OCI-LY7 (cell line): ENCODE results near the gene RAC2. TPM values are rescaled to one million over a fixed set of nuclear protein-coding genes. Genes with fewer than 3 reads are reported as not detected.

Experiments
- Bru-seq: library from RNA; stranded (reverse); fragments of 400-500 nt; gene quantifications from one replicate; lab custom pipeline; 2021; lab: Mats Ljungman, UMichigan
- BruChase-seq, 2 experiments: library from RNA; stranded (reverse); fragments of 400-500 nt; gene quantifications; one replicate each; lab custom pipeline; 2021; lab: Mats Ljungman, UMichigan
- BruUV-seq: library from RNA; stranded (reverse); fragments of 400-500 nt; replicated peaks from 2 replicates; lab custom pipeline; 2021; lab: Mats Ljungman, UMichigan
- CTCF ChIA-PET: fragments of 300-600 bp; sonication (Branson Sonifier 250); formaldehyde crosslinking; loops from one replicate; lab custom pipeline; 2022; ENCODE audit warnings: antibody characterized with exemption; ENCODE audit not compliant: unreplicated experiment; lab: Charles Lee
- POLR2A ChIA-PET: fragments of 300-600 bp; sonication (Branson Sonifier 250); formaldehyde crosslinking; loops from one replicate; lab custom pipeline; 2022; ENCODE audit warnings: antibody characterized with exemption; lab: Charles Lee
- DNase-seq: peaks from one replicate; pipeline ENCODE4 v3.0.0-alpha.2; 2015; ENCODE audit warnings: low spot score
- H2AFZ ChIP-seq: fragments of 200-600 bp; sonication (generic), shearing (Covaris generic); 2 replicates; pipeline ENCODE4 v1.6.1; 2014; ENCODE audit warnings: mild to moderate bottlenecking, antibody characterized with exemption, low read length, moderate library complexity
- H3K27ac ChIP-seq: fragments of 200-600 bp; sonication (generic); 2 replicates; pipeline ENCODE4 v1.5.1; 2014; ENCODE audit warnings: mixed run types, low read depth, mild to moderate bottlenecking, moderate library complexity, low read length, inconsistent platforms; ENCODE audit not compliant: poor library complexity, severe bottlenecking
- H3K36me3 ChIP-seq: fragments of 200-600 bp; sonication (generic); 2 replicates; pipeline ENCODE4 v1.6.1; 2014; ENCODE audit warnings: mild to moderate bottlenecking, antibody characterized with exemption, low read length, moderate library complexity, mixed read lengths; ENCODE audit not compliant: insufficient read depth
- H3K4me1 ChIP-seq: fragments of 200-600 bp; sonication (generic); 2 replicates; pipeline ENCODE4 v1.5.1; 2014; ENCODE audit warnings: mild to moderate bottlenecking, low read length; ENCODE audit not compliant: insufficient read depth, poor library complexity, severe bottlenecking
- H3K4me2 ChIP-seq: fragments of 200-600 bp; sonication (generic); 2 replicates; pipeline ENCODE4 v1.6.1; 2014; ENCODE audit warnings: mild to moderate bottlenecking, low read length
- H3K4me3 ChIP-seq: fragments of 200-600 bp; sonication (generic); 2 replicates; pipeline ENCODE4 v1.5.1; 2014; ENCODE audit warnings: mild to moderate bottlenecking, low read depth, low read length; ENCODE audit not compliant: poor library complexity, severe bottlenecking
- H3K79me2 ChIP-seq: fragments of 200-600 bp; sonication (generic); 2 replicates; pipeline ENCODE4 v1.6.1; 2016; ENCODE audit warnings: low read depth, mild to moderate bottlenecking, low read length, moderate library complexity, mixed read lengths; ENCODE audit not compliant: insufficient read depth
- H3K9me2 ChIP-seq: fragments of 200-600 bp; sonication (generic); 2 replicates; pipeline ENCODE4 v1.6.1; 2016; ENCODE audit warnings: mild to moderate bottlenecking, low read length, mixed read lengths; ENCODE audit not compliant: insufficient read depth
- H3K9me3 ChIP-seq: fragments of 200-600 bp; sonication (generic); 2 replicates; pipeline ENCODE4 v1.6.1; 2014; ENCODE audit warnings: mild to moderate bottlenecking, mixed run types, low read length, mixed read lengths
- H4K20me1 ChIP-seq: fragments of 200-600 bp; sonication (generic); 2 replicates; pipeline ENCODE4 v1.6.1; 2014; ENCODE audit warnings: mild to moderate bottlenecking, antibody characterized with exemption, low read length, moderate library complexity, mixed read lengths; ENCODE audit not compliant: insufficient read depth
- EZH2phosphoT487 ChIP-seq: fragments of 200-600 bp; sonication (generic); IDR thresholded peaks from 2 replicates; pipeline ENCODE4 v1.6.1; 2018; ENCODE audit warnings: low read depth, borderline replicate concordance, mild to moderate bottlenecking, mixed run types, antibody characterized with exemption, low read length, moderate library complexity, mixed read lengths
- intact Hi-C: fragments of 100-400 bp; cut with micrococcal nuclease; formaldehyde crosslinking; loops from one replicate; pipeline ENCODE4 v1.10.0; 2022; ENCODE audit not compliant: unreplicated experiment
- long read RNA-seq: library from polyadenylated mRNA; stranded (forward); transcript quantifications from one replicate; pipeline ENCODE4 v2.0.0, GENCODE V29; 2022
- total RNA-seq, 2 experiments: library from RNA; depleted of rRNA in 1 of 2; stranded (reverse); fragments of >200 nt in 1 of 2; shearing (Covaris generic) in 1 of 2; gene quantifications; 2 replicates each; pipeline ENCODE4 v1.2.3, GENCODE V29; 2014 to 2022
- TF ChIP-seq, protein P1 (sequence below): fragments of 200-600 bp; sonication (generic); conservative IDR thresholded peaks from 2 replicates; pipeline ENCODE4 v1.5.1; 2014; ENCODE audit warnings: mild to moderate bottlenecking, antibody characterized with exemption, low read length, moderate library complexity, mixed read lengths

Gene RAC2
- total RNA-seq (2014; rRNA removed; shearing (Covaris generic)) (91.5 and 142 TPM in 2 replicates), total RNA-seq (2022) (321 and 331 TPM in 2 replicates), Bru-seq, nascent RNA (percentile 74 among the genes with signal in this experiment), BruChase-seq, experiment 1, labeled RNA remaining after a 6-hour chase (percentile 87 among the genes with signal in this experiment), BruChase-seq, experiment 2, labeled RNA remaining after a 2-hour chase (percentile 82 among the genes with signal in this experiment)
- long read RNA-seq, transcript RAC2-201 (7 exons, 1,482 nt): major isoform, 170 of 268 reads
- long read RNA-seq, transcript RAC2-207 (3 exons, 480 nt): minor isoform, 7 of 268 reads
- long read RNA-seq, partial matches to known transcripts: 20 of 268 reads
- long read RNA-seq, other reads (novel, unspliced or antisense): 70 of 268 reads

DNA sequence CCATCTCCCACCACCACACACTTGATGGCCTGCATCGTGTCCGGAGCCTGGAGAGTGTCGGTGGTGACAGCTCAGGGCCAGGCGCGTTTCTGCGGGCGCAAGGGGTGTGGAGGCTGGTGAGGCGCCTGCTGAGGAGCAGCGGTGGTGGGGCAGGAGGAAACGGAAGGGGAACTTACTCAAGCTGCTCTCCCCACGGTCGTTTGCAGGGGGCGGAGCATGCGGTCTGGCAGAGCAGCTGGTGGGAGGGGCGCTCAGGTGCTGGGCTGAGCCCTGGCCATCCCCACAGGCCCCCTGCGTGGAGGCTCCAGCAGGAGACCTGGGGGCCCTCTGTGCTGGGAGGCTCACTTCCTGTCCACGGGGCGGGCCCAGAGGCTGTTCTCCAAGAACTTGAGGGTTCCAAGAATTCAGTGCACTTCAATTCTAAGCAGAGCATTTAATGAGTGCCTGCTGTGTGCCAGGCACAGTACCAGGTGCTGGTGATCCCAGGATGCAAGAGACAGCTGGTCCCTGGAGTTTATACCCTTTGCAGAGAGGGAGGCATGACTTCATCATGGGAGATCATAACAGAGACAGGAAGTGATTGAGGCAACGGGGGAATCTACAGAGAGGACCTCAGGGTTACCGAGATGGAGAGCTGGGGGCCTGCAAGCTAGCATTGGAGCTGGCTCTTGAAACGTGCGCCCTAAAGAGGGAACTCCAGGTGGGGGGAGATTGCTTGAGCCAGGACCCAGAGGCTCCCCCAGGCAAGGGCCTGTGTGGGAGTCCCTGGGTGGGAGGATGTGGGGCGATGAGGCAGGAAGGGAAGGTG, at the start of gene RAC2:
Gene RAC2 (minus strand): TSS at position 156 of the 808 bp plus-strand sequence. CDS start 121 bp downstream, at position 35.
- Histone ChIP-seq H3K27ac (peak within 1 kb of the TSS; percentile 93), H2AFZ (peak within 1 kb of the TSS; percentile 44; the same call in 1 of the 2 replicates), H3K4me1 (peaks cover 76% of the 10 kb centered on the region), H3K79me2 (peaks cover 37% of the 10 kb centered on the region), H3K4me3 (peak within 1 kb of the TSS; percentile 97), H4K20me1 (peaks cover 5% of the 10 kb centered on the region; the same call in 1 of the 2 replicates), H3K9me2 (no peaks in the 10 kb centered on the region), H3K4me2 (peak within 1 kb of the TSS; percentile 99), H3K9me3 (no peaks in the 10 kb centered on the region), H3K36me3 (peaks cover 37% of the 10 kb centered on the region)
- peak; percentile 95 for DNase-seq
- TF ChIP-seq, protein P1, sequence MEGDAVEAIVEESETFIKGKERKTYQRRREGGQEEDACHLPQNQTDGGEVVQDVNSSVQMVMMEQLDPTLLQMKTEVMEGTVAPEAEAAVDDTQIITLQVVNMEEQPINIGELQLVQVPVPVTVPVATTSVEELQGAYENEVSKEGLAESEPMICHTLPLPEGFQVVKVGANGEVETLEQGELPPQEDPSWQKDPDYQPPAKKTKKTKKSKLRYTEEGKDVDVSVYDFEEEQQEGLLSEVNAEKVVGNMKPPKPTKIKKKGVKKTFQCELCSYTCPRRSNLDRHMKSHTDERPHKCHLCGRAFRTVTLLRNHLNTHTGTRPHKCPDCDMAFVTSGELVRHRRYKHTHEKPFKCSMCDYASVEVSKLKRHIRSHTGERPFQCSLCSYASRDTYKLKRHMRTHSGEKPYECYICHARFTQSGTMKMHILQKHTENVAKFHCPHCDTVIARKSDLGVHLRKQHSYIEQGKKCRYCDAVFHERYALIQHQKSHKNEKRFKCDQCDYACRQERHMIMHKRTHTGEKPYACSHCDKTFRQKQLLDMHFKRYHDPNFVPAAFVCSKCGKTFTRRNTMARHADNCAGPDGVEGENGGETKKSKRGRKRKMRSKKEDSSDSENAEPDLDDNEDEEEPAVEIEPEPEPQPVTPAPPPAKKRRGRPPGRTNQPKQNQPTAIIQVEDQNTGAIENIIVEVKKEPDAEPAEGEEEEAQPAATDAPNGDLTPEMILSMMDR: no peak
- no peak for TF ChIP-seq EZH2phosphoT487
- ChIA-PET POLR2A (interaction anchor here (0.6 to 3.9 kb wide), 9 partner anchors 14 to 47 kb away, joined by 3 to 26 read pairs (median 4); no protein-coding TSS in a partner anchor), CTCF (interaction anchor here (0.6 to 3.9 kb wide), 5 partner anchors 14 to 374 kb away, joined by 5 to 20 read pairs (median 6); no protein-coding TSS in a partner anchor)
- intact Hi-C loops: loop anchor here (2.0 kb wide), 1 partner anchor 26 kb away; no protein-coding TSS in a partner anchor
- no TSS peak for BruUV-seq

DNA sequence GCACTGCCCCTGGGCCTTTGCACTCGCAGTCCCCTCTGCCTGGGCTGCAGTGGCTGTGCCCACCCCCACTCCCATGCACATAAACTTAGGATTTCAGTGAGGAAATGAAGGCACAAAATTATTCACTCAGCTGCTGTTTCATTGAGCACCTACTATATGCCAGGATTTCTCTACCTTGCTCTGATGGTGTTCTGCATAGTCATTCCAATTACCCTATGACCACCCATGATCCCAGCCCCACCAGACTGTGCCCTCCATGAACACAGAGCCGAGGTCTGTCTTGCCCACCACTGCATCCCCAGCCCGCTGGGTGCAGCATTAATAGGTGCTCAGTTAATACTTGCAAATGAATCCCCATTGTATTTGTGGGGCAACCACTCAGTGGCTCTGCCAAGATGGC, 49.1 kb upstream of the RAC2 start:
- no TSS peak for BruUV-seq
- H3K79me2 ChIP-seq: no peaks in the 10 kb centered on the region
- no peak overlapping the region for H2AFZ ChIP-seq
- CTCF ChIA-PET: no interaction called here
- intact Hi-C loops: no loop called here
- H3K9me3 ChIP-seq: peaks cover 6% of the 10 kb centered on the region
- no peak for DNase-seq
- H3K4me1 ChIP-seq: peaks cover 17% of the 10 kb centered on the region
- H3K4me2 ChIP-seq: no peak overlapping the region
- POLR2A ChIA-PET: no interaction called here
- no peak overlapping the region for H3K4me3 ChIP-seq
- H4K20me1 ChIP-seq: no peaks in the 10 kb centered on the region
- no peak for TF ChIP-seq EZH2phosphoT487
- TF ChIP-seq, protein P1: no peak
- no peak overlapping the region for H3K27ac ChIP-seq
- H3K36me3 ChIP-seq: peaks cover 51% of the 10 kb centered on the region
- no peaks in the 10 kb centered on the region for H3K9me2 ChIP-seq
